Hematopoietic multipotent progenitor cell treated with erythropoietin and hydrocortisone succinate and interleukin-3 and kit ligand, for 8 days (in vitro differentiated cells): Measurements from ENCODE around the gene FAM171A1.
"Not testable (repeated sequence)": the region's sequence is repeated elsewhere in the genome, so short reads cannot be mapped to it uniquely, and the experiment has no call there.

Experiments
- DNase-seq: peaks from one replicate; pipeline ENCODE4 v3.0.0-alpha.2; 2015

FAM171A1 gene

DNA sequence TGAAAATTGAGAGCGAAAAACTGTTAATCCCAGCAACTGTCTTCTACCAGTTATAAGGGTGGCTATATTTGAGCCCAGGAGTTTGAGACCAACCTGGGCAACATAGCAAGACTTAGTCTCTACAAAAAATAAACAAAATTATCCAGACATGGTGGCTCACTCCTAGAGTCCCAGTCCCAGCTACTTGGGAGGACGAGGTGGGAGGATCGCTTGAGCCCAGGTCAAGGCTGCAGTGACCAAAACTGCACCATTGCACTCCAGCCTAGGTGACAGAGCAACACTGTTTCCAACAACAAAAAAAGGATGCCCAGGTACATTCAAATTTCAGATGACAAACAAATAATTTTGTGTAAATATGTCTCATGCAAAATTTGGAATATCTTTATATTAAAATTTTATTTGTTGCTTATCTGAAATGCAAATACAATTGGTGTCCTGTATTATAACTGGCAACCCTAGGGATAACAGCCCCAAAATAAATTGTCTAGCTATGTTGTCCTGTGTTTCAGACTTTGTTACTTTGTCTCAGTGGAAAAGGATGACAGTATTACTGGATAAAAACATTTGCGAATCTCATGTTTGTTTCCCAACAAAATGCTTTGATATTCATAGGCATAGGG is 26.7 kb downstream of the FAM171A1 start:
- no peak for DNase-seq

DNA sequence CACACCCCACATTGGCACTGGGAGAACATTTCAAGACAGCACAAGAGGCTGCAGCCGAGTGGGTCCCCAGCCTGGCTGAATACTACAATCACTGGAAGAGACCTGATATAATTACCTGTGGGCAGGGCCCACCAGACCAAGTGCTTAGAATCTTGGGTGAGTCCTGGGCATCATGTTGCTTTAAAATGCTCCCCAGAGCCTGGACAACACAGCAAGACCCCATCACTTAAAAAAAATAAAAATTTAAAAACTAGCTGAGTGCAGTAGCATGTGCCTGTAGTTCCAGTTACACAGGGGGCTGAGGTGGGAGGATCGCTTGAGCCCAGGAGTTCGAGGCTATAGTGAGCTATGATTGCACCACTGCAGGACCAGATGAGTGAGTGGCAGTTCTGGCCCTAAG is 28.1 kb downstream of the FAM171A1 start:
- DNase-seq: no peak

DNA sequence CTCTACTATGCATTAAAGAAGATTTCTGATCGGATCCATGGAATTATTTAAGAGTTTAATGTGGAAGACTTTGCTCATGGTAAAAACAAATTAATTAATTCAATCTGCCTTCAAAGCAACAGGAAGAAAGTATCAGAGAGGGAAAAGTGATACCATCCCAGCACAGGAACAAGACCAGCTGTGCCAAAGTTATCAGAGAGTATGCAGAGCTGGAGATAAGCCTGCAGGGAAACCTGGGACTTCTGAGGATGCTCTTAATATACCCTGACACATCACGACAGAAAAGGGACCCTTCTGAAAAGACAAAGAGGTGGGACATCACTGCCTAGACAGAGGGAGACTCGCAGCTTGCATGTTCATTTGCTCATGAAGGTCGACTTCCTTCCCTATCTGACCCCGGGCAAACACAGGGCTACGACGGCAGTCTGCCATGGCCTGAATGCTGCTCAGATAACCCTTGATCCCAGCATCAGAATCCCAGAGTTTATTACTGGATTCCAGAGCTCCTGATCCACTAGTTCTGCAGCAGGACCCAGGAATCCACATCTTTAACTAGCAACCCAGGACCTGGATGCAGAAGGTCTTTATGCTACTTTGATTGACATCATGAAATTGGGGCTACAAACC is 29.5 kb downstream of the FAM171A1 start:
- no peak for DNase-seq

DNA sequence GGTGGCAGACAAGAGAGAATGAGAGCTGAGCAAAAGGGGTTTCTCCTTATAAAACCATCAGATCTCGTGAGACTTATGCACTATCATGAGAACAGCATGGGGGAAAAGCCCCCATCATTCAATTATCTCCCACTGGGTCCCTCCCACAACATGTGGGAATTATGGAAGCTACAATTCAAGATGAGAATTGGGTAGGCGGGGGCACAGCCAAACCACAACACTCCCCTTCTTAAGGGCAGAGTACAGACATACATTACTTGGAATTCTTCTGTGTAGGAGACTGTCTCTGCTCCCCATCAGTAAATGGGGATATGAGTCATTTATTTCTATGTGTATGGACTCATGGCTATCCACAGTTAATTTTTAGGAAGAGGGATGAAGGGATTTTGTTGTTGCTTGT is 31.2 kb downstream of the FAM171A1 start:
- no peak for DNase-seq

DNA sequence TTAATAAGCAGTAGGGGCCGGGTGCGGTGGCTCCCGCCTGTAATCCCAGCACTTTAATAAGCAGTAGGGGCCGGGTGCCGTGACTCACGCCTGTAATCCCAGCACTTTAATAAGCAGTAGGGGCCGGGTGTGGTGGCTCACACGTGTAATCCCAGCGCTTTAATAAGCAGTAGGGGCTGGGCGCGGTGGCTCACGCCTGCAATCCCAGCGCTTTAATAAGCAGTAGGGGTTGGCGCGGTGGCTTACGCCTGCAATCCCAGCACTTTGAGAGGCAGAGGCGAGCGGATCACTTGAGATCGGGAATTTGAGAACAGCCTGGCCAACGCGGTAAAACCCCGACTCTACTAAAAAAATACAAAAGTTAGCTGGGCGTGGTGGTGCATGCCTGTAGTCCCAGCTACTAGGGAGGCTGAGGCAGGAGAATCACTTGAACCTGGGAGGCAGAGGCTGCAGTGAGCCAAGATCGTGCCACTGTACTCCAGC is 33.6 kb downstream of the FAM171A1 start:
- not testable (repeated sequence) for DNase-seq

DNA sequence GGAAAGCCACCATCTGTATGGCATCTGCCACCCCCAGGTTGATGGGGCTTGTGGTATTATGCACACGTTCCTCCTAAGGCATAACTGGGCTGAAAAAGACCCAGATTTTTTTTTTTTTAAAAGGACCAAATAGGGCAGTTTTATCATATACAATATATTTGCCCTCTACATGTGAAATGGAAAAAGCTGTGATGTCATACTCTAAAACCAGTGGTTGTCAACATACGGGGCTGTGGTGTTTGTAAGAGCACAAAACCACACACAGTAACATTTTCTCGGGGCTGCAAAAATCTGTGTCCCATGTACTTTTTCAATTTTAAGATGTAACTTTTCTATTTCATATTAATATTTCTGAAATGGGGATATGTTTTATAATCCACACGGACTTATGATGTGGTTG is 34.9 kb downstream of the FAM171A1 start:
- DNase-seq: no peak

DNA sequence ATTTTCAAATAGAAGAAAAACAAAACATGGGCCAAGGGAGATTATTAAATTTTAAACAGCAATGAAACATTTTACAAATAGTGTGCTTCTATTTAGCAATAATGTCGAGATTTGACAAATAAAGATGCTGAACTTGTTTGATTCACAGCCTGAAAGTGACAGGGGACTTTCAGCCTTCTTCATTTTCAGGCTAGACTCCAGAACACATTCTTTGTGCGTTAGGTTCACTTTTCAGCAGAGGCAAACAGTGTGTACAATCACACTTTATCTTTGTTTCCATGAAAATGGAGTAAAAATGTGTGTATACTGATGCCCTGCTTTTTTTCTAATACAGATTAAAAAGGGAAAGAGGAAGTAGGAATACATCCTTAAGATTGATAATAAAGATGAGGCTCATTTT is 35.6 kb downstream of the FAM171A1 start:
- DNase-seq: no peak

DNA sequence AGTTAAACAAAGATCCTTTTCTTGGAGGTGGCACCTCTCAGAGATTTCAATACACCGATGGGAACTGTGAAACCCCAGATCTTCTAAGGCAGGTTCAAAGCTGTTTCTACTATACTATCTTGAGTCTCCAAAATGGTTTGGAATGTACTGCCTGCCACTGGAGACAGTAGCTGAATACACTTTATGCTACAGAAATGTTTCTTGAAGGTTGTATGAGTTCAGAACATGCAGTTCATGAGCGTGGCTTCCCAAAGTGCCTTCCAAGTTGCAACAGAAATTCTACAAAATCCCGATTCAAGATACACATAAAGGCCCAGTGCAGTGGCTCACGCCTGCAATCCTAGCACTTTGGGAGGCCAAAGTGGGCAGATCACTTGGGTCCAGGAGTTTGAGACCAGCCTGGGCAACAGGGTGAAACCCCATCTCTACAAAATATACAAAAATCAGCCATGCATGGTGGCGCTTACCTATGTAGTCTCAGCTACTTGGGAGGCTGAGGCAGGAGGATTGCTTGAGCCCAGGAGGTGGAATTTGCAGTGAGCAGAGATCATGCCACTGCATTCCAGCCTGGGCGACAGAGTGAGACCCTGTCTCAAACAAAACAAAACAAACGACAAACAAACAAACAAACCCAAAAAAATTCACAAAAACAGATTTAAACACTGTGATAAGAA is 36.3 kb downstream of the FAM171A1 start:
- no peak for DNase-seq

DNA sequence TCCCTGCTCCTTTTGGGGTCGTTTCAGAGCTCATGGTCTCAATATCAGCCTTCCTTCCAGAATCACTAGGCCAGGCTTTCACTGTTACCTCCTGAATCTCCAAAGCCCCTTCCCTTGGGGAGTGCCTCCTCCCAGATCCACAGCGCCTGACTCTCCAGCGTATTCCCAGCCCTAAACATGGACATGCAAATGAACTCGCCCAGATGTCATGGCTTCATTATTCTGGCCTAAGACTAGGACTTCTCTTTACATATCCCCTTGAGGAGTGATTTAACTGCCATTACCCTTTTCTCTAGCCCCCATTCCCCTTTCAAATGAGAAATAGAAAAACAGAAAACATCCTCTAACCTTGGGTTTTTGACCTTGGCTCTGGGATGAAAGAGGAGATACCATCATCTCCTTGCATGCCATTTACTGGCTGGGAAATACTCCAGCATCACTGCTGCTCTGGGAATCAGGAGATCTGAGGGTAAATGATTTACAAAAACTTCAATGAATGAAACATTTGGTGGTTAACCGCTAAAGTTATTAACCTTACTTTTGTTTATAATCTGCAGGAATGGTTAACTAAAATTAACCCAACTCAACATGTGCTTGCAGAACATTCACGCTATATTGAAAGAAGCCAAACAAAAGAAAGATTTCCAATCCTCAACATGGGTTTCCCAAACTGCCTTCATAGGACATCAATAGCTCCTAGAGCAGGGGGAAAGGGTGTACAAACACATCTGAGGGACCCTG is 37.0 kb downstream of the FAM171A1 start:
- no peak for DNase-seq

DNA sequence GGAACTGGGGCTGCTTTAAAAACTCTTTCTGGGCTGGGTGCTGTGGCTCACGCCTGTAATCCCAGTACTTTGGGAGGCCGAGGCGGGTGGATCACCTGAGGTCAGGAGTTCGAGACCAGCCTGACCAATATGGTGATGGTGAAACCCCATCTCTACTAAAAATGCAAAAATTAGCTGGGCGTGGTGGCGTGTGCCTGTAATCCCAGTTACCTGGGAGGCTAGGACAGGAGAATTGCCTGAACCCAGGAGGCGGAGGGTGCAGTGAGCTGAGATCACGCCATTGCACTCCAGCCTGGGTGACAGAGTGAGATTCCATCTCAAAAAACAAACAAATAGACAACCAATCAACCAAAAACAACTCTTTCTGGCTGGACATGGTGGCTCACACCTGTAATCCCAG is 37.9 kb downstream of the FAM171A1 start:
- not testable (repeated sequence) for DNase-seq

DNA sequence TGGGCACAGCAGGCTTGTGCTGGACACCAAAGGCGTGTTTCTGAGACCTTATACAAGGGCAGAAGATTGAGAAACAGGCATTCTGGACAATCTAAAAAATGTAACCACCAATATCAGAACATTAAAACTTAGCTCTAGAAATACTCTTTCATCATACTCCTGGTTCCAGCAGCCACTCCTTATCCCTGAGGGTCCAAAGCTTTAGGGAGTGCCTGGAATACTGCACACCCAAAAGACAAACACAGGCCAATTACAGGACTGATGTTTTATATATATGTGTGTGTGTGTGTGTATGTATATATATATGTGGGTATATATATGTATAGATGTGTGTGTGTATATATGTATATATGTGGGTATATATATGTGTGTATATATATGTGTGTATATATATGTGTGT is 39.6 kb downstream of the FAM171A1 start:
- no peak for DNase-seq

DNA sequence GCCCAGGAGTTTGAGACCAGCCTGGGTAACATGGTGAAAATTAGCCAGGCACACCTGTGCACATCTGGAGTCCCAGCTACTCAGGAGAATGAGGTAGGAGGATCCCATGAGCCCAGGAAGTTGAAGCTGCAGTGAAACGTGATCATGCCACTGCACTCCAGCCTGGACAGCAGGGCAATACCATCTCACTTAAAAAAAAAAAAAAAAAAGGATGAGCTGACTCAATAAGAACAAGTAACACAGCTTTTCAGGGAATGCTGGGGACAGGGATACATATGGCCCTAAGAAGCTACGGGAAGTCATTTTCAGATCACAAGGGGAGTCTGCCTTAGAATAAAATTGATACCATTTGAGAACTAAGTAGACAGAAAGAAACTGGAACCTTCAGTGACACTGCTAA is 41.7 kb downstream of the FAM171A1 start:
- DNase-seq: no peak

DNA sequence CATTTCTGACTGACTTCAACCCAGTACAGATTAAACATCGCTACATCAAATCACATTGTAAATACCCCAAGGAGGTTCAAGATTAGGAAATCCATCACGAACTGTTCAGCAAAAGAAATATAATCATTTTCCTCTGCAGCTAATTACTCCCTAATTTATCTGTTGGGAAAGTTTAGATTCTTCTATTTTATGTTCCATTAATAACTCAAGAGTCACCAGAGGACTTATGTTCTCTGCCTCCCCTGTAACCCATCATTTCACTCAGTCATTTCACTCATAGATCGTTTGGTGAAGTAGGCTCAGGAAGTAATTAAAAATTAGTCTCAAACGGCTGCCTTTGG is 45.2 kb downstream of the FAM171A1 start:
- no peak for DNase-seq

DNA sequence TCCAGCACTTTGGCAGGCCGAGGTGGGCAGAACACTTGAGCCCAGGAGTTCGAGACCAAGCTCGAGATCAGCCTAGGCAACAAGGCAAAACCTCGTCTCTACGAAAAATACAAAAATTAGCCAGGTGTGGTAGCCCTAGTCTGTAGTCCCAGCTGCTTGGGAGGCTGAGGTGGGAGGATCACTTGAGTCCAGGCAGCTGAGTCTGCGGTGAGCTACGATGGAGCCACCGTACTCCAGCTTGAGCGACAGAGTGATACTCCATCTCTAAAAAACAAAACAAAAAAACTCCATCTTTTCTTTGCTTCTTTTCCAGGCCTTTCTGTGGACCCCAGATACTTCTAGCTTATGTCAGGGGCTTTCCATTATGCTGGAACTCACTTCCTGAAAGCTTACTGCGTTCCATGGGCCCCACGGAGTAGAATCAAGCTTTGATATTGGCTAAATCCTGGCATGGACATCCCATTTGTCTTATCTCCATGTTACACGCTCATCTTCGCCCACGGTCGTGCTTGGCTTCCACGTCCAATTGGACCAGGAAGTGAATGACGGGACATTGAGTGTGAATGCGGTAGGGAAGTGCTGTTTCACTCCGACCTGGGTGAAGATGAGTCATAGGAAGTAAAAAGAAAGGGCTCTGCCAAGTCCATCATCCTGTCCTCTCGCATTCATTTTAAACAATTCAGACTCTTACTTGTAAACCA is 45.7 kb downstream of the FAM171A1 start:
- DNase-seq: peak; percentile 48

DNA sequence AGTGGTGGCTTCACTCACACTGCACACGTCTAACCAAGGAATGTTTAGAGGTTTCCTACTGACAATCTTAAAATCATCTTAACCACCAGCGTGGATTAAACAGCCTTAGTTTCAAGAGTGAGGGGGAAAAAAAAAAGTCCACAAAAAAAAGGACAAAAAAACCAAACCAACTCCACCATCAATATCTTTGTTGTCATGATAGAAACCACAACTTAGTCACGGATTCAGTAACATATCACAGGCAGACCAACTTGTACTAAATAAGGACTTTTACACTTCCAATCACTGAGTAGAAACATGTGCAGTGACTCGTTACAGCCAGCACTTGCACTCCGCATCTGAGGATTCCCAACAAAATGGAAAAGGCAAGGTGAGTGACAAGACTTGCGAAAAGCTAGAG is 46.5 kb downstream of the FAM171A1 start:
- no peak for DNase-seq

DNA sequence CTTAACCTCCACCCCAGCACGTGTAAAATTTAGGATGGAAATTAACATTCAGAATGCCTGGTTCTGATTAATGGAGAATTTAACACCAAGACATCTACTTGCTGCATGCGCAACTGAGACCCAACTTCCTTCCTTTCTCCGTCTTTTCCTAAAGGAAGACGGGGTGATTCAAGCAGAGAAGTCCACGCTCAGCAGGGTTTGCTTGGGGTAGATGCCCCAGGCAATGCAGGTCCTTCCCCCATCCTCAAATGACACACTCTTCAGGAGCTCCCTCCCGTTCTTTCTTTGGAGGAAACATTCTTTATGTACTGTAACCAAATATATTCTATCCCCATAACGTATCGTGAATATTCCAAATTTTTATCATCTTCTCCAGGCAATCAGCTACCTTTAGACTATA is 47.0 kb downstream of the FAM171A1 start:
- DNase-seq: no peak

DNA sequence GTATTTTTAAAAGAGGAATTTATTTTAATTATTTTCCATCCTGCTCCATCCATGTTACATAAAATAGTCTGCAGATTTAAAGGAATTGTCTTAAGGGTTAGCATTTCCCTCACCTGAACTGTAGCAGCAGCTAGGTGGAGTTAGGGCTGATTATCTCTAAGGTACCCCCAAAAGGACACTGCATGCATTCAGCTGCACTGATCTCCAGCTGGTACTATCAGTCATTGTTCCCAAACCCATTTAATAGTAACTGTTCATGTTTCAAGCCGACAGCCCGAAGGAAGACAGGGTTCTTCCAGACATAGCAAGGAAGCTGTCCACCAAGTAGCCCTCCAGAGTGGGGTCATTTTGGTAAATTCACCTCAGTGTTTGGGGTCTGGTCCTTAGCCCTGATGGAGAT is 48.7 kb downstream of the FAM171A1 start:
- DNase-seq: no peak

DNA sequence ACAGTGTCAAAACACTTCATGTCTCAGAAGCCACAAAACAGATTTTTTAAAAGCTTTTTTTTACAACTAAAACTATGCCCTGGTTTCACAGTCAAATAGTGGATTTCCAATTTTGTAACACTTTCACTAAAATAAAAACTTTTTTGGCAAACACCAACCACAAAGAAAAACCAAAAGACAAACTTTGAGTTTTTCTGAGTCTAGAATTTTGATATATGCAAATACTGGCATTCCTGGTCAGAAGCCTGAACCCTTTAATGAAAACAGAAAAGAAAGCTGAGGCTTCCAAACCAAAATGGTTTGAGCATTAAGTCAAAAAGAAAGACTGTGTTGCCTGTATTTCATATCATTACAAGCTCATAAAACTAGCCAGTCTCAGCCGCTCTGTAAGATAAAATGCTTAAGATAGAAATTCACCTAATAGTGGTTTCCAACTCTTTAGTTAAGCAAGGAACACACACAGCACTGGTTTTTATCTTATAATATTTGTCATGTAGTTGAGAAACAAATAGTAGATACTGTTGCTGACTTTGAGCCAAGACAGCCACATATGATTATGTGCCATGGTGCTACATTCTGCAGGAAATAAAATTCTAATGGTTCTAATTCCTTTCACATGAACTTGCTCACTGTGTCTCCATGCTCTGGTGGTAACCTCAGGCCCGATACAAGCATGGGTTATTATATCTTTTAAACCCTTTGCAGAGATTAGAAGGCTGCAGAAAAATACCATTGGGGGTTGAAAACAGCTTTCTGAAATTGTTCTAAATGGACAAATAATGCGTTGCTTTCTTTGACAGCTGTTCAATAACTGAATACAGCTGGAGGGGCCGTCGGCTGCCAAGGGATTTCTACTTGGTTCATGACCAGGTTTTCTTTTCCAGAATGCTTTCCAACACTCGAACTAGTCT is 49.4 kb downstream of the FAM171A1 start:
- peak; percentile 53 for DNase-seq

DNA sequence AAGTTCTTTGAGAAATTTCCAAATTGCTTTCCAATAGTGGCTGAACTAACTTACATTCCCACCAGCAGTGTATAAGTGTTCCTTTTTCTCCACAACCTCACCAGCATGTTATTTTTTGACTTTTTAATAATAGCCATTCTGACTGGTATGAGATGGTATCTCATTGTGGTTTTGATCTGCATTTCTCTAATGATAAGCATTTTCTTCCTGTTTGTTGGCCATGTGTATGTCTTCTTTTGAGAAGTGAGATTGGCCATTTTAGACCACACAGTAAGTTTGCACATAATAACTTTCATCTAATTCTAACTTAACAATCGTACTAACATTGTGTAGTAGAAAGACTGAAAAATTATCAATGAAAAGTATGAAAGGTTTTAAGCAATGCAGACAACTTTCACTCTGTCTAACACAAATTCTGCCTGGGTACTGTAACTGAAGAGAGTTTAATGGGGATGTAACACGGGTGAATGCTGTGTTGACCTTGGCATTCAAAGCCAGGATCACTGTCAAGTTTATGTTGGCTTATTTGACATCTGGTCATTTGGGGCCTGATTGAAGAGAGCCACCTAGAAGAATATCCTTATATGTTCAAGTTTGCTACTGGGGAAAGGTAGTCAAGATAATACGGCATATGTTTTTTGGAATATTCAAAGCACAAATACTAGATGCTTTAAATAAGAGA is 50.4 kb downstream of the FAM171A1 start:
- no peak for DNase-seq

DNA sequence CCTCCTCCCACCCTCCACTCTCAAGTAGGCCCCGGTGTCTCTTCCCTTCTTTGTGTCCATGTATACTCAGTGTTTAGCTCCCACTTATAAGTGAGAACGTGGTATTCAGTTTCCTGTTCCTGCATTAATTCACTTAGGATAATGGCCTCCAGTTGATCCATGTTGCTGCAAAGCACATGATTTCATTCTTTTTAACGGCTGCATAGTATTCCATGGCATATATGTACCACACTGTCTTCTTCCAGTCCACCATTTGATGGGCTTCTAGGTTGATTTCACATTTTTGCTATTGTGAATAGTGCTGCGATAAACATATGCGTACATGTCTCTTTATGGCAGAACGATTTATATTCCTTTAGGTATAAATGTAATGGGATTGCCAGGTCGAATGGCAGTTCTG is 51.0 kb downstream of the FAM171A1 start:
- DNase-seq: no peak

DNA sequence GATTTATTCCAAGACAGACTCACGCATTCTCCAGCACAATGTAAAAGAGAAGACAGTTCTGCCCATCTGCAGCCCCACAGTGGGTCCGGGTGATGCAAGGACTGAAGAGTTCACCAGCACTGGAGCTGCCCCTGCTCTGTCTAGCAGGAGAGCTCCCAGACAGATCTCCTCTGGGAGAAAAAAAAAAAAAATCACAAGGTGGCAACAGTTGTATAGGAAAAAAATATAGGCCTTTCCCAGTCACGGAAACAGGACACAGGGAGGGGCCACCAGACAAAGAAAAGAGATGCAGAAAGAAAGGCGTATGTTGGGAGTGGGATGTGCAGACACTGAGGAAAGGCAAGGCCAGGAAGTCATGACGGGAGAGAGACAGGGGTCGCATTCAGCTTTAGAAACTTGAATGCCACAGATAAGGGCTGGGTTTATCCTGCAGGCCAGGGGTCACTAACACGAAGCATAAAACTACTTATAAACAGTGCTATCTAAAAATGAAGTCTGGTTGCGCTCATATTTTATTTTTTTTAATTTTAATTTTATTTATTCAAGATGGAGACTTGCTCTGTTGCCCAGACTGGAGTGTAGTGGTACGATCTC is 54.1 kb downstream of the FAM171A1 start:
- DNase-seq: no peak
